ENCODE results near the gene WIPI1.
"Not testable (repeated sequence)": the region's sequence is repeated elsewhere in the genome, so short reads cannot be mapped to it uniquely, and the experiment has no call there.

The WIPI1 gene

GRCh38 chr17:68437979-68438822 is 19.1 kb downstream of the WIPI1 start:
- DNase-seq (ENCODE audit: low read depth): no peak

- peak; percentile 79 for DNase-seq (ENCODE audit: low read depth)
Observed at GRCh38 chr17:68435876-68436842, 21.1 kb downstream of the WIPI1 start.

- no peak for DNase-seq (ENCODE audit: low read depth)
Observed at GRCh38 chr17:68435361-68435760, 21.9 kb downstream of the WIPI1 start.

GRCh38 chr17:68433911-68434508 is 23.3 kb downstream of the WIPI1 start:
- DNase-seq (ENCODE audit: low read depth): no peak

GRCh38 chr17:68433211-68433610 is 24.1 kb downstream of the WIPI1 start:
- DNase-seq (ENCODE audit: low read depth): no peak

- no peak for DNase-seq (ENCODE audit: low read depth)
Observed at GRCh38 chr17:68432086-68432864, 25.0 kb downstream of the WIPI1 start.

- DNase-seq (ENCODE audit: low read depth): peak; percentile 25
Observed at GRCh38 chr17:68431661-68432071, 25.6 kb downstream of the WIPI1 start.

GRCh38 chr17:68431045-68431608 is 26.2 kb downstream of the WIPI1 start:
- DNase-seq (ENCODE audit: low read depth): no peak

- DNase-seq (ENCODE audit: low read depth): no peak
Observed at GRCh38 chr17:68429881-68430280, 27.4 kb downstream of the WIPI1 start.

- DNase-seq (ENCODE audit: low read depth): no peak
Observed at GRCh38 chr17:68428498-68429172, 28.7 kb downstream of the WIPI1 start.

GRCh38 chr17:68427575-68427974 is 29.7 kb downstream of the WIPI1 start:
- no peak for DNase-seq (ENCODE audit: low read depth)

GRCh38 chr17:68425979-68426378 is 31.3 kb downstream of the WIPI1 start:
- no peak for DNase-seq (ENCODE audit: low read depth)

GRCh38 chr17:68424861-68425260 is 32.4 kb downstream of the WIPI1 start:
- DNase-seq (ENCODE audit: low read depth): no peak

GRCh38 chr17:68424203-68424602 is 33.1 kb downstream of the WIPI1 start:
- no peak for DNase-seq (ENCODE audit: low read depth)

GRCh38 chr17:68423251-68423650 is 34.0 kb downstream of the WIPI1 start:
- no peak for DNase-seq (ENCODE audit: low read depth)

GRCh38 chr17:68422821-68423220 is 34.5 kb downstream of the WIPI1 start:
- no peak for DNase-seq (ENCODE audit: low read depth)

GRCh38 chr17:68421486-68421885 is 35.8 kb downstream of the WIPI1 start:
- no peak for DNase-seq (ENCODE audit: low read depth)

- DNase-seq (ENCODE audit: low read depth): no peak
Observed at GRCh38 chr17:68420065-68420464, 37.2 kb downstream of the WIPI1 start.

- DNase-seq (ENCODE audit: low read depth): no peak
Observed at GRCh38 chr17:68418876-68419275, 38.4 kb downstream of the WIPI1 start.

GRCh38 chr17:68417317-68417716 is 40.0 kb downstream of the WIPI1 start:
- DNase-seq (ENCODE audit: low read depth): no peak

GRCh38 chr17:68414901-68415300 is 42.4 kb downstream of the WIPI1 start:
- DNase-seq (ENCODE audit: low read depth): not testable (repeated sequence)

All from activated T-cell treated with anti-CD3 and anti-CD28 coated beads for 24 hours (primary cell).